HG03571 (cell line): ENCODE results near the gene INSRR.

Experiments
- ATAC-seq: cut with Tn5 transposase; IDR thresholded peaks from one replicate; pipeline ENCODE4 v1.9.1; 2021; ENCODE audit not compliant: unreplicated experiment

Gene INSRR

DNA sequence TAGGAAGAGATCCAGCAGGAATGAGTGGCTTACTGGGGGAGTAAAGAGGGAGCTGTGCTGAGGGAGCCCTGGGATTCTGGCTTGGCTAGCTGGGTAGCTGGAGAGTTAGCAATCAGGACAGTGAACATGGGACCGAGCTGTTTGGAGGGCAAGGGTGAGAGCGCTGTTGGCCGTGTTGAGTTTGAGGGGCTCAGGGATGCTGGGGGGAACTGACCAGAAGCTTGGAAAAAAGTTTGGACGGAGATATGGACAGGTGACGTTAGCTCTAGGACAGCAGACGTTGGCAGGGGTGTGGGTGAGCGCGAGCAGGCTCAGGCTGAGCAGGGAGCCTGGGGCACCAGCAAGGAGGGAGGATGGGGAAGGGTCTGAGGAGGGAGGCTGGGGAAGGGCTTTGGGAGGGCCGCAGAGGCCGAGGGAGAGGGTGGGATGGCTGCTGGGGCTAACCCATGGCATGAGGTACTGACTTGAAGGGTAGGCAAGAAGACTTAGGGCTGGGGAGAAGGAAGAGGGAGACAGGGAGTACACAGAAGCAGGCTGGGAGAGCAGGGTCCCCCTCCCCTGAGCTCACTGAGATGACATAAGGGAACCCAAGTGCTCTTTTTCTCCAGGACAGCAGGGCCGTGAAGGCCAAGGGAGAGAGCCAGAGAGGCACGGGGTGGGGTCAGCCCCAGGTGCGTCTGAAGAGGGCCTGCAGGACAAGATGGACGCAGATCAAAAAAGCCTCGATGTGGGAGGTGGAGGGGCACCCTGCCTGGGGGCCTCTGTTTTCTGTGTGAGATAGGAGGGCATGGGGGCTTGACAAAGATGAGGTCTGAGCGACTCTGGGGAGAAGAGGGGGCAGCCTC is 50.5 kb downstream of the INSRR start:
- ATAC-seq = no peak

DNA sequence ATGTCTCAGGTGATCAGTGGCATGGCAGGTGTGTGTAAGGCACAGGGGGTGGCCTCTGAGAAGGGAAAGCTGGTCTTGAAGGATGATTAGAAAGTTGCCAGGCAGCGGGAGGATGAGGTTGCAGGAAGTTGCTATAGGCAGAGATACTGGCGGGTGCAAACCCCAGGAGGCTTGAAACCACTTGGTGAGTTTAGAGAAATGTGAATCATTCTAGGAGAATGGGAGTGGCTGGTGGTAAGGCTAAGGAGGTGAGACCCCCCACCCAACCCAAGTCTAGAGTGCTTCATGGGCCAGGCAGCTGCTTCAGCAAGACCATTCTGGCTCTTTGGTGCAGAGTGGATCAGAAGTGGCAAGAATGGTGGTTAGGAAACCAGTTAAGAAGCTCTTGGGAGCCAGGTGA is 51.3 kb downstream of the INSRR start:
- ATAC-seq = no peak

DNA sequence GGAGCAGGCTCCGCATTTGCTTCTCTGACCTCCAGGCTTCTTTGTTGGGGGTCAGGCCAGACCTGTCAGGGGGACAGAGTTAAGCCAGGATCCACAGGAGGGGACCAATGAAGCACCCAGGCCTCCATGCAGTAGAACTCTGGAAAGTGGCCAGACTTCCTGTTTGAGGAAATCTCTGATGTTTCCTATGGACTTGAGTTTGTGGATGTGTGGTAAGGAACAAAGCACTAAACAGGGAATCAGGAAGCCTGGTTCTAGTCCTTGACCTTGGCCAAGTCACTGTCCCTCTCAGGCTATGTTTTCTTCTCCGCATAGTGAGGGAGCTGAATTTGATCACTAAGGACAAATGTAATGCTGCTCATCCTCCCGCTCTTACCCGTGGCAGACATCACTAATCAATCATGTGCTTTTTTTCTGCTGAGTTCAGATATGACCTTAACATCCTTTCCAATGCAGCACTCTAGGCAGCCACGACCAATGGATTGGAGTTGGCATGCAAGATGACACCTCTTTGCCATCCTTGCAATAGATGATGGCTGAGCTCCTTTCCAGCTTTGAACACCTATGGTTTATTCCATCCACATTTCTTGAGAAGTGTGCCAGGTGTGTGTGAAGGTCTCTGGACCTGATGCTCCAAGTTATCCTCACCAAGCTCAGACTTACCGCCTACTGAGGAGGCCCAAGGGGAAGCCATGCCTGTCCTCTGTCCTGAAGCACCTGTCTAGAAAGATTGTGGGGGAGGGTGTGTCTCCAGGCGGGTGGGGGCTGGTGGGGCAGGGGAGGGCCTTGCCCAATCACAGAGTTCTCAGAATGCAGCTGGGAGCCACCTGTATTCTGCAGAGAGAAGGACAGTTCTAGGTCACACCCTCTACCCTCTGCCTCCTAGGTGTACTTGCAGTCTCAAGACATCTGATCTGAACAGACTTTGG is 52.1 kb downstream of the INSRR start:
- no peak for ATAC-seq

DNA sequence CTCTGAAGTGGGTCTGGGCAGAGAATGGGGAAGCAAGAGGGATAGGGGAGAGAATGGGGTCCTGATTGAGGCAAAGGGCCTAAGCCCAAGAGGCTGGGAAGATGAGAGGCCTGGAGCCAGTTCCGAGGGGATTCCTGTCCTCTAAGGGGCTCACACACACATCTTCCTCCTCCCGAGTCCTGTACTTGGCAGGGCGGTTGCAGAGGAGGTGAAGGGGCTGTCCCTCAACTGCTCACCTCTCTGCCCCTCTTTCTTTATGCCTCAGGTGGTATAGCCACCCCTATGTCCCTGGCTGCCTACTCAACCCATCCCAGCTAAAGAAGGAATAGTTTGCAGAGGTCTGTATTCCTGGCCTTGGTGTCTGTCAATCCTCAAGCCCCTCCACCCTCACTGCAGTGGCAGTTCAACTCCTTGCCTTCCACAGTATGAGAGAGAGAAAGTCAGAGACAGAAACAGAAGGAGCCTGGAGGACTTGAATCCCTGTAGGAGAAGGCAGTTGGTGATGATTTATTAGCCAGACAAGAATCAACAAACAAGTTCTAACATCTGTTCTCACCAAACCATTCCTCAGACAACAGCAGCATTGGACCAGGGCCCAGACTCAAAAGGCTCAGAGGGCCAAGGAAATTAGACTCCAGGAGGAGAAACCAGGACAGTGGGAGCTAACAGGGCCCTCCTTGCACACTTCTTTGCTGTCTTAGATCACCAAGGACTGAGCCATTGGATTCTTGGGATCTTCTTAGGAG is 53.0 kb downstream of the INSRR start:
- ATAC-seq = no peak

DNA sequence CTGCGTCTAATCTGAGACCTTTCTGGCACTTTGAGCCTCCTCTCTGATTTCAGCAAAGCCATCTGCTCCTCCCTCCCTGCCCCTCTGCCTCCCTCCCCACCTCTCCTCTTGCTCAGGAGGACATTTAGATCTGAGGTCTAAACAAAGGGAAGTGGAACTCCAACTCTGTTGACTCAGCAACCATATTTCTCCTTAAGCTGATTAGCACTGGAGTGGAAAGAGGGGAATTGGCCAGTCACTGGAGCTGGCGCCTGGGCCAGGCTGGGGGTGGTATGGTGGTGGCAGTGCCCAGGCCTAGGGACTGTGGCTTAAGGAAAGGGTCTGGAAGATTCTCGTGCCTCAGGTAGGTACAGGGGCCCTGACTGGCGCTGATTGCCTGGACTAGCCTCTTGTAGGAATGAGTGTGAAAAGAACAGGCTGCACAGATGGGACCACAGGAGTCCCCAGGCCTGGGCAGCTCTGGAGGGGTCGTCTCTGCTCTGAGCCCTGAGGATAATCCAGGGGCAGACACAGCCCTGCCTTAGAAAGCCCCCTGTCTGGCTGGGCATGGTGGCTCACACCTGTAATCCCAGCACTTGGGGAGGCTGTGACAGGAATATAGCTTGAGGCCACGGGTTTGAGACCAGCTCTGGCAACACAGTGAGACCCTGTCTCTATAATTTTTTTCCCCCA is 54.2 kb downstream of the INSRR start:
- no peak for ATAC-seq

DNA sequence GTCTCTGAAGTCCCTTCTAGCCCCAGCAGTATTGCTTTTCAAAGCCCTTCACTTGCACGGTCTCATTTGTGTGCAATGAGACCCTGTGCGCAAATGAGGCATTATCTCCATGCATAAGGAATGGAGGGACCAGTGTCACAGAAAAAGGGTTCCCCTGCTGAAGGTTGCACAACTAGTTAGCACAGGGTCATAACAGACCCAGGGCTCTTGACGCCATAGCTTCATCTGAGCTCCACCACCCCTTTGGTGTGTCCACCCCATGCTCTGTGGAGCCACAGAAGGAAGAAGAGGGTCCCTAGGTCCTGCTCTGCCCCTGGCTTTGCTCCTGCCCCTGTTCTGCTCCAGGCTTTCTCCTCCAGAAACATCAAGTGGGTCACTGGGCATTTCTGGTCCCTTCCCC is 54.9 kb downstream of the INSRR start:
- no peak for ATAC-seq

DNA sequence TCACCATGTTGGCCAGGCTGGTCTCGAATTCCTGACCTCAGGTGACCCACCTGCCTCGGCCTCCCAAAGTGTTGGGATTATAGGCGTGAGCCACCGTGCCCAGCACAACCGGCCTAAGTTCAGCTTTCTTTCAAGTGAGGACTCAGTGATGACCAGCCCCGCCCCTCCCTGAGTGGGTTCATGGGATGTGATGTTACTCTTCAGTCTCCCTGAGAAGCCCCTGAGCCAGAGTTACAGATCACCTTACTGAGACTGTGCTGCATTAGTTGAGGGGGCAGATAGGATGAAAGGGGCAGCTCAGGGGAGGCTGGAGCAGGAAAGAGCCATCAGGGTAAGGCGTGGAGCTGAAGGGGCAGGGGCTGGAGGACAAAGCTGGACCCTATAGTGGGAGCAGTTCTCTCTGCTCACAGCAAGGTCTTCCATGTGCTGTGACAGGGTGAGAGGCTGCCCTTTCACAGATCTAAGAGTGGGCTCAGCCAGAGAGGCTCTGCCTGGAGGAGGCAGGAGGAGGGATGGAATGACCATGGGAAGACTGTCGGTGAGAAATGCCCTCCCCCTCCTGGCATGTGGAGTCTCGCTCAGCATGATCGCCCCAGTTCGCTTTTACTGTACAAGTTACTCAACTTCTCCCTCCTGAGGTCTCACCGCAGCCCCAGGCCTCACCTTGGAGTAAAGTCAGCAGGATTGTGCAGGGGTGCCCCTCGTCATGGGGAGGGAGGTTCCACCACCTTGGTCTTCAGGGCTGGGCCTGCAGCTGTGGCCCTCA is 55.6 kb downstream of the INSRR start:
- no peak for ATAC-seq

DNA sequence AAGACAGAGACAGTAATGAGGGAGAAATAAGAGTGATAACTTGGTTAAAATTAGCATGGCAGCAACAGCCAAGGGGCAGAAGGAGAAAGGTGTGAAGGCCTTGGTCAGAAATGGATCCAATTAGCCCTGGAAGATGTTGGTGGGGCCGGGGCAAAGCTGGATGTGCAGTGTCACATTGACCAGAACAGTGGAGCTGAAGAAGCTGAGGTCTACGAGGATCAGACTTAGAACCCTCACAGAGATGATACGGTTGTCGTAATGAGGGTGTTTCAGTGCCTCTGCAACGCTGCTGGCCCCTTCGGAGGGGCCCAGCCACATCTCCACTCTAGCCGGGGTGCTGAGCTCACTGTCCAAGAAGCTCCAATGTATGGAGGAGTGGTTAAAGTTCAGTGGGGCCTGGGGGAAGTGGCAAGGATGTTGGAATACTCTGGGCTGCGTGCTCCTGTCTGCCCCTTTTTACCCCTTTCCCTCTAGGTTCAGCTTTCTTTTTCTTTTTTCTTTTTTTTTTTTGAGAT is 56.4 kb downstream of the INSRR start:
- ATAC-seq = no peak

DNA sequence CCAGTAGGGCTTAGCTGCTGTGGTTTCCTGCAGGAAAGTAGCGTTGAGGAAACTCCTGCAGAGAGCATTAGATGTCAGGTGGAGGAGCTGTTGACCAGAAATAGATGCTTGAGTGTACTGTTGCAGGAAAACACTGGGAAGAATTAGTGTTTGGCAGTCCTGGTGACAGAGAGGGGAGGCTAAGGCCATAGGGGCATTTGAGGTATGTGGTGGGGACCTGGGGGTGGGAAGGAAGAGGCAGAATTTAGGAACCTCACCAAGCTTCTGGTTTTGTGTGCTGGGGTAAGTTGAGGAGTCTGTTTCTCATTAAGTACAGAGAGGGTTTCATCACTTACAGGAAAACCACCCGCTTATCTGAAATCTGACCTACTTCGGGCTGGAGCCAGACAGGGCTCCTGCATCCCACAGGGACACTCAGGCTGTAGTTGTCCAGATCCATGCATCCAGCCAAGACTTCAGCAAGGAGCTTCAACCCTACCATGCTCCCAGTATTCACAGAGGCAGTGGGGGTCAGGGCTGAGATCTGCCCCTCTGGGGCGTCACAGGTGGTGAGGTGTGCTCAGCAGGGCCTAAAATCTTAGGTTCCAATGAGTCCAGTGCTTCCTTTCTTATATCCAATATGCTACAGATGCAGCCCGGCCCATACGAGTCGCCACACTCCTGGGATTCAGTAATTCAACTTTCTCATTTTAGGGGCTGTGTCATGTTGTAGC is 57.4 kb downstream of the INSRR start:
- ATAC-seq = no peak

DNA sequence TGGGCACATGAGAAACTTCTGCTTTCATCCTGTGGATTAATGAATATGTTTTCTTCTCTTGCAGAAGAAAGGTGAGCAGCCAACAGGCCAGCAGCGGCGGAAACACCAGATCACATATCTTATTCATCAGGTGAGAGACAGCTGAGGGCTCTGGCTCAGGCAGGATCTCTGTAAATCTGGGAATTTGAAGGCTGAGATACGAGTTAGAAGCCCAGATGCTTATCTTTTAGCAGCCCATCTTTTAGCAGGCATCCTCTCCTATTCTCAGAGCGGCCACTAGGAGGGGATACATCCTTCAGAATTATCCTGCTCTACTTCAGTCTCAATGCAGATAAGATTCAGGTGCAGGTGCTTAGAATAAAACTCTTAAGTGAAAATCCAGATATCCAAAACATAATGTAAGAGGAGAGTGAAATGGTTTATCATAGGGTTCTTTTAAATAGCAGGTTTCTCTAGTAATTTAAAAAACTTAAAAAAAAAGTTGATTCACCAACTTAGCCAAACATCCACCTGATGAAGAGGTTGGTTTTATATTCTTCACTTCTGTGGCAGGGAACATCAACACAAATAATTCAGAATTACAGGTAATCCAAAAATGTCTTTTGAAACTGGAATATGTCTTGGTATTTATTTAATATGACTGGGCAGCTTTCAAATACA is 61.6 kb downstream of the INSRR start:
- ATAC-seq = no peak

DNA sequence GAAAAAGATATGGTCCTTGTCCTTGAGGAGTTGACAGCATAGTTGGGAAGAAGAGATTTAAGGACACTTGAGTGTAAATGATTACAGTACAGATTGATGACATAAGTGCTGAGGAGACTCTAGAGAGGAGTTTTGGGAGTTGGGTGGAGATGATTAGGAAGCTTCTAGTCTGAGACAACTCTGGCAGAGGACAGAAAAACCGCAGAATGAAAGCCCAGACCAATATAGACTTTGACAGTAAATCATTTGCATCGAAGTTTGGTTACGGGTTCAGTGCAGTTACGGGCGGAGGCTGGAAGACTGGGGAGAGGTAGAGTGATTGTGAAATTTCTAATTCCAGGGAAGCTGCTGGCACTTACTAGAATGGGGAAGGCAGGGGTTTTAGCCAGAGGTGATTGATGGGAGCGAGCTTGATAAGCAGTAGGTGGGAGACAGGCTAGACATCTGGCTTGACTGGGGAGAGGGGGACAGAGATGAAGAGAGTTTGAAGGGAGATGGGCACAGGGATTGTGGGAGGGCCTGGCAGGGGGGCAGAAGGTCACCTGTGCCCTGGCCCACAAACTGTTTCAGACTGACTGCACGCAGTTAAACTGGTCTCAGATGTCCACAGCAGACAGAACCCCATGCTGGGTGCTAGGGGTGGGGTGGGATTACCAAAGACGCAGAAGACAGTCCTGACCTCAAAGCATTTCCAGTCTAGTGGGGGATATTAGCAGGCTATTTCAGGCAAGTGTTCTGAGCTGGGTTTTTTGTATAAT is 62.4 kb downstream of the INSRR start:
- ATAC-seq = no peak

DNA sequence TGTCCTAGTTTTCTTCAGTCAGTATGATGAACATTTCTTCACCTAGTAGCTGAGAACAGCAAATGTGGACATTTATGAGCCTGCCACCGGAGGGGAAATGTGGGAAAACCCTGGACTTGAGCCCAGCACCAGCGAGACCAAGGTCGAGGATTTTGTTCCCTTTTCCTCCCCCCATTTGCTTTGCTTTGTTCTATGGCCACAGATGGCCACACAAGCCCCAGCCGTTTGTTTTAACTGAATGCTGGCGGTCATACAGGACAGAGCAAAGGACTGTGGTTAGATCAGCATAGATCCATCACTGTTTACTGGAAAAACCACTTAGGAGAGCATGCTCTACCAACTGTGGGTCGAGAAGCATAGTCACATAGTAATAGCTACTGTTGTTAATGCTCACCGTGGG is 63.1 kb downstream of the INSRR start:
- ATAC-seq = no peak

DNA sequence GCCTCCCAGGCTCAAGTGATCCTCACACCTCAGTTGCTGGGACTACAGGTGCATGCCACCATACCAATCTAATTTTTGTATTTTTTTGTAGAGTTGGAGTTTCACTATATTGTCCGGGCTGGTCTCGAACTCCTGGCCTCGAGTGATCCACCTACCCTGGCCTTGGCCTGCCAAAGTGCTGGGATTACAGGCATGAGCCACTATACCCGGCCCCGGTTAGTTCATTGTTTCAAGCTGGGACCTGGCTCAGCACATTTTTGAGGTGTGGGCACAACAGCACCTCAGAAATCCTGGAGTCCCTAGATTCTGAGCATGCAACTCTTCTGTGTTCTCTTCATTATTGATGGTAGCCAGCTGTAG is 63.6 kb downstream of the INSRR start:
- no peak for ATAC-seq

DNA sequence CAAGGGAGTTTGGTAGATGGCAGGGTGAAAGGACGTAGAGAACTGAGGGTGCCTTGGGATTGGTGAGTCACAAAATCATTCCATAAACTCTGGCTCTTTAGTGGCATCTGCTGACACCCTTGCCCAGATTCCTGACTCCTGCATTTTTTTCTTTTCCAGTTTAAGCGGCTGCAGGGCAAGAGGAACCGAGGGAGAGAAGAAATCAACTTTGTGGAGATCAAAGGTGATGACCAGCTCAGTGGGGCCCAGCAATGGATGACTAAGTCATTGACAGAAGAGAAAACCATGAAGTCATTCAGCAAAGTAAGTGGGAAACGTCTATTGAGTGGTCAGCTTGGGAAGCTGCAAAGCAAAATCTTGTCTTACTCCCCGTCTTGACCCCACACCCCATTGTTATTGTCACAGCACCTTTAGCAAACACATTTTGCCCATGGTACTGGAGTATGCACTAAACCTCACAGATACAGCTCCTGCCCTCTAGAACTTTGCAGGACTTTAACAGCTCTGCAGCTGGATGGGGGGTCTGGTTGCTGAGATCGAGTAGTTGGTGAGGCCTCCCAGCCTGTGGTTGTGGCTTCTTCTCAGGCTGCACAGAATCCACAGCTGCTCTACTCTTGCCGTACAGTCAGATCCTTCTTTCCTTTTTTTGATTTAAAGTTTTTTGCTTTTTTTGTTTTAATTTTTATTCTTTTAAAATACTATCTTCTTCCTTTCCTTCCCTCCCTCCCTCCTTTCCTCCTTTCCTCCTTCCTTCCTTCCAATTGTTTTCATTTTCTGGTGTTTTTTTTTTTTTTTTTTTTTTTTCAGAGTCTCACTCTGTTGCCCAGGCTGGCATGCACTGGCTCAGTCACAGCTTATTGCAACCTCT is 64.2 kb downstream of the INSRR start:
- no peak for ATAC-seq
